GM23338 (cell line): ENCODE measurements around the gene DGKD. TPM values are rescaled to one million over a fixed set of nuclear protein-coding genes. Genes with fewer than 3 reads are reported as not detected.

Experiments
- ATAC-seq: fragments of 200-7000 bp; cut with Tn5 transposase; 3 replicates; pipeline ENCODE4 v1.9.1; 2020
- DNase-seq: peaks from one replicate; pipeline ENCODE4 v3.0.0-alpha.2; 2015; ENCODE audit warnings: low spot score
- H2AFZ ChIP-seq: fragments of 200-600 bp; sonication (generic); 2 replicates; pipeline ENCODE4 v1.8.0; 2016; ENCODE audit warnings: antibody characterized with exemption, mild to moderate bottlenecking, moderate library complexity
- H3F3A ChIP-seq: fragments of 200-600 bp; sonication (generic); replicated peaks from 2 replicates; pipeline ENCODE4 v1.8.0; 2017; ENCODE audit warnings: antibody characterized with exemption, mixed run types, low read depth
- H3K27ac ChIP-seq: fragments of 200-600 bp; sonication (generic); 2 replicates; pipeline ENCODE4 v1.6.1; 2016; ENCODE audit warnings: low read depth
- H3K27me3 ChIP-seq: fragments of 200-600 bp; sonication (generic); 2 replicates; pipeline ENCODE4 v1.8.0; 2016; ENCODE audit warnings: mild to moderate bottlenecking, mixed run types, moderate library complexity; ENCODE audit not compliant: insufficient read depth
- H3K36me3 ChIP-seq: fragments of 200-600 bp; sonication (generic); 2 replicates; pipeline ENCODE4 v1.8.0; 2016; ENCODE audit warnings: mild to moderate bottlenecking; ENCODE audit not compliant: insufficient read depth
- H3K4me1 ChIP-seq: fragments of 200-600 bp; sonication (generic); 2 replicates; pipeline ENCODE4 v1.8.0; 2016; ENCODE audit warnings: mild to moderate bottlenecking, moderate library complexity; ENCODE audit not compliant: insufficient read depth
- H3K4me2 ChIP-seq: fragments of 200-600 bp; sonication (generic); 2 replicates; pipeline ENCODE4 v1.7.1; 2017; ENCODE audit warnings: mixed run types
- H3K4me3 ChIP-seq: fragments of 200-600 bp; sonication (generic); 2 replicates; pipeline ENCODE4 v1.6.1; 2016; ENCODE audit warnings: mixed run types
- H3K79me2 ChIP-seq: fragments of 200-600 bp; sonication (generic); replicated peaks from 2 replicates; pipeline ENCODE4 v1.8.0; 2017; ENCODE audit warnings: mild to moderate bottlenecking; ENCODE audit not compliant: insufficient read depth
- H3K9me2 ChIP-seq: fragments of 200-600 bp; sonication (generic); 2 replicates; pipeline ENCODE4 v1.8.0; 2017; ENCODE audit not compliant: insufficient read depth
- H4K20me1 ChIP-seq: fragments of 200-600 bp; sonication (generic); replicated peaks from 2 replicates; pipeline ENCODE4 v1.8.0; 2017; ENCODE audit warnings: mild to moderate bottlenecking; ENCODE audit not compliant: insufficient read depth
- H3K27ac Mint-ChIP-seq: 2 replicates; pipeline ENCODE4 v1.8.0; 2020; ENCODE audit warnings: inconsistent platforms, mild to moderate bottlenecking, moderate library complexity, mixed read lengths
- H3K27me3 Mint-ChIP-seq: 3 replicates; pipeline ENCODE4 v1.8.0; 2022; ENCODE audit warnings: low read depth, mild to moderate bottlenecking, moderate library complexity, mixed read lengths, inconsistent platforms; ENCODE audit not compliant: insufficient read depth, poor library complexity
- H3K36me3 Mint-ChIP-seq: 3 replicates; pipeline ENCODE4 v1.8.0; 2021; ENCODE audit warnings: low read depth, mild to moderate bottlenecking, inconsistent platforms, moderate library complexity, mixed read lengths
- H3K4me1 Mint-ChIP-seq: 3 replicates; pipeline ENCODE4 v1.8.0; 2020; ENCODE audit warnings: mild to moderate bottlenecking, inconsistent platforms, mixed read lengths
- H3K4me3 Mint-ChIP-seq: 3 replicates; pipeline ENCODE4 v1.8.0; 2021; ENCODE audit warnings: moderate library complexity, mild to moderate bottlenecking, inconsistent platforms, mixed read lengths
- H3K9me3 Mint-ChIP-seq: 3 replicates; pipeline ENCODE4 v1.8.0; 2020; ENCODE audit warnings: moderate library complexity, mild to moderate bottlenecking, inconsistent platforms, mixed read lengths
- CREB1 ChIP-seq: fragments of 250-450 bp; sonication (Bioruptor Pico); IDR thresholded peaks from 2 replicates; pipeline ENCODE4 v1.5.0; 2020; ENCODE audit warnings: low read depth, mild to moderate bottlenecking, moderate library complexity
- EZH2phosphoT487 ChIP-seq: fragments of 200-600 bp; sonication (generic); IDR thresholded peaks from one replicate; pipeline ENCODE4 v1.8.1; 2018; ENCODE audit warnings: antibody characterized with exemption; ENCODE audit not compliant: unreplicated experiment
- JUNB ChIP-seq: IDR thresholded peaks from one replicate; pipeline ENCODE4 v1.6.1; 2016; ENCODE audit warnings: antibody characterized with exemption; ENCODE audit not compliant: unreplicated experiment
- POLR2AphosphoS5 ChIP-seq: IDR thresholded peaks from 2 replicates; pipeline ENCODE4 v1.6.1; 2016; ENCODE audit warnings: antibody characterized with exemption, low read depth
- ZNF114 ChIP-seq: fragments of 250-450 bp; sonication (Bioruptor Pico); IDR thresholded peaks from 2 replicates; pipeline ENCODE4 v1.5.0; 2020; ENCODE audit warnings: mild to moderate bottlenecking, moderate library complexity
- ZNF331 ChIP-seq: fragments of 250-450 bp; sonication (Bioruptor Pico); IDR thresholded peaks from 2 replicates; pipeline ENCODE4 v1.5.0; 2020; ENCODE audit warnings: low read depth, mild to moderate bottlenecking, moderate library complexity
- polyA plus RNA-seq: library from polyadenylated mRNA; unstranded; fragments of >200 nt; fragmentation: Nextera tagmentation; extraction: Ambion mirVana; gene quantifications from 2 replicates; pipeline ENCODE4 v1.2.1, GENCODE V29; 2016
- total RNA-seq: library from RNA; depleted of rRNA; stranded (reverse); fragments of >200 nt; shearing (Covaris generic); gene quantifications from 2 replicates; pipeline ENCODE4 v1.2.3, GENCODE V29; 2014
- TF ChIP-seq, protein P1 (sequence below): IDR thresholded peaks from one replicate; pipeline ENCODE4 v1.6.1; 2018; ENCODE audit warnings: antibody characterized with exemption; ENCODE audit not compliant: unreplicated experiment
- TF ChIP-seq, protein P2 (sequence below): fragments of 250-450 bp; sonication (Bioruptor Pico); IDR thresholded peaks from 2 replicates; pipeline ENCODE4 v1.5.0; 2020; ENCODE audit warnings: mild to moderate bottlenecking, moderate library complexity

Gene DGKD
- total and polyA plus RNA-seq, 2 experiments from 2014 or later = 11.1 to 23.4 TPM

DNA sequence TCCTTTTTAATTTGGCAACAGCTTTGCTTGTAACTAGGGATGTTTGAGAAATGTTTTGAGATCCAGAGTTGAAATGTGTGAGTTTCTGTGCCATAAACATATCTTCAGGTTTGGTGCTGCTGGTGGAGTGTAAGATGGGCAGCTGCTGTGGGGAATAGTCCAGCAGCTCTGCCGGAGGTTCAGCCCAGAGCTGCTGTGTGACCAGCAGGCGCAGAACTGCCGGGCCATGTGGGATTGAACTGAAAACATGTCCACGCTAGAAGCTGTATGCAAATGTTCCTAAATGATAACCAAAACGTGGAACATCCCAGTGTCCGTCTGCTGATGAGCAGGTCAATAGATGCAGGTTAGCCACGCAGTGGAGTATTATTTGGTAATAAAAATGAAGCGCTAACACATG is 99.6 kb downstream of the DGKD start:
- Mint-ChIP-seq H3K9me3 (peaks cover 1% of the 10 kb centered on the region; the same call in 2 of the 3 replicates), H3K4me1 (peaks cover 2% of the 10 kb centered on the region; the same call in 2 of the 3 replicates), H3K27me3 (peaks cover 14% of the 10 kb centered on the region), H3K4me3 (no peak overlapping the region), H3K36me3 (peaks cover 30% of the 10 kb centered on the region), H3K27ac (no peak overlapping the region)
- TF ChIP-seq CREB1 = no peak
- TF ChIP-seq, protein P1, sequence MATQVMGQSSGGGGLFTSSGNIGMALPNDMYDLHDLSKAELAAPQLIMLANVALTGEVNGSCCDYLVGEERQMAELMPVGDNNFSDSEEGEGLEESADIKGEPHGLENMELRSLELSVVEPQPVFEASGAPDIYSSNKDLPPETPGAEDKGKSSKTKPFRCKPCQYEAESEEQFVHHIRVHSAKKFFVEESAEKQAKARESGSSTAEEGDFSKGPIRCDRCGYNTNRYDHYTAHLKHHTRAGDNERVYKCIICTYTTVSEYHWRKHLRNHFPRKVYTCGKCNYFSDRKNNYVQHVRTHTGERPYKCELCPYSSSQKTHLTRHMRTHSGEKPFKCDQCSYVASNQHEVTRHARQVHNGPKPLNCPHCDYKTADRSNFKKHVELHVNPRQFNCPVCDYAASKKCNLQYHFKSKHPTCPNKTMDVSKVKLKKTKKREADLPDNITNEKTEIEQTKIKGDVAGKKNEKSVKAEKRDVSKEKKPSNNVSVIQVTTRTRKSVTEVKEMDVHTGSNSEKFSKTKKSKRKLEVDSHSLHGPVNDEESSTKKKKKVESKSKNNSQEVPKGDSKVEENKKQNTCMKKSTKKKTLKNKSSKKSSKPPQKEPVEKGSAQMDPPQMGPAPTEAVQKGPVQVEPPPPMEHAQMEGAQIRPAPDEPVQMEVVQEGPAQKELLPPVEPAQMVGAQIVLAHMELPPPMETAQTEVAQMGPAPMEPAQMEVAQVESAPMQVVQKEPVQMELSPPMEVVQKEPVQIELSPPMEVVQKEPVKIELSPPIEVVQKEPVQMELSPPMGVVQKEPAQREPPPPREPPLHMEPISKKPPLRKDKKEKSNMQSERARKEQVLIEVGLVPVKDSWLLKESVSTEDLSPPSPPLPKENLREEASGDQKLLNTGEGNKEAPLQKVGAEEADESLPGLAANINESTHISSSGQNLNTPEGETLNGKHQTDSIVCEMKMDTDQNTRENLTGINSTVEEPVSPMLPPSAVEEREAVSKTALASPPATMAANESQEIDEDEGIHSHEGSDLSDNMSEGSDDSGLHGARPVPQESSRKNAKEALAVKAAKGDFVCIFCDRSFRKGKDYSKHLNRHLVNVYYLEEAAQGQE = no peak
- no peak for TF ChIP-seq ZNF331 (CRISPR knock-in tag)
- Histone ChIP-seq H3K27ac (no peak overlapping the region), H3K4me2 (no peak overlapping the region), H3K27me3 (no peaks in the 10 kb centered on the region), H3K4me3 (no peak overlapping the region), H3K9me2 (no peaks in the 10 kb centered on the region), H3K79me2 (no peaks in the 10 kb centered on the region), H3F3A (no peaks in the 10 kb centered on the region), H3K36me3 (peaks cover 9% of the 10 kb centered on the region; the same call in 1 of the 2 replicates), H3K4me1 (no peaks in the 10 kb centered on the region), H4K20me1 (no peaks in the 10 kb centered on the region), H2AFZ (no peak overlapping the region)
- ATAC-seq (no peak), DNase-seq (no peak)

DNA sequence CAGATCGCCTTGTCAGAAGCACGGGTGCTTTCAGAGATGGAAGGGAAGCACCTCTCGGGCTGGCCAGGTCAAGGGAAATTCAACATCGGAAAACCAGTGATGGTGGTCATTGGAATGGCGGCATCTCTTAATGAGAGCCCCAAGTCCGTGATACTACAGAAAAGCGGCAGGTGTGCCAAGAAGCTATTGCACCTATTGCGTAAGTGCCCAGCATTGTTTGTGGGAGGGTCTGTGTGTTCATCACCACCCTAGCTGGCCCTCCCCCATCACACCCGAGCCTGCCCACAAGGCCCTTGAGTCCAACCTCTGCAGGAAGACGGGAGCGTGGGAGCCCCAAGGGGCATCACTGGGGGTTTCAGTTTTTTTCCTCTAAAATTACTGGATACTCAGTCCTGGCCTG is 100.7 kb downstream of the DGKD start:
- peaks cover 9% of the 10 kb centered on the region; the same call in 1 of the 2 replicates for H3K36me3 ChIP-seq
- no peak for TF ChIP-seq CREB1
- TF ChIP-seq POLR2AphosphoS5 = no peak
- TF ChIP-seq, protein P2, sequence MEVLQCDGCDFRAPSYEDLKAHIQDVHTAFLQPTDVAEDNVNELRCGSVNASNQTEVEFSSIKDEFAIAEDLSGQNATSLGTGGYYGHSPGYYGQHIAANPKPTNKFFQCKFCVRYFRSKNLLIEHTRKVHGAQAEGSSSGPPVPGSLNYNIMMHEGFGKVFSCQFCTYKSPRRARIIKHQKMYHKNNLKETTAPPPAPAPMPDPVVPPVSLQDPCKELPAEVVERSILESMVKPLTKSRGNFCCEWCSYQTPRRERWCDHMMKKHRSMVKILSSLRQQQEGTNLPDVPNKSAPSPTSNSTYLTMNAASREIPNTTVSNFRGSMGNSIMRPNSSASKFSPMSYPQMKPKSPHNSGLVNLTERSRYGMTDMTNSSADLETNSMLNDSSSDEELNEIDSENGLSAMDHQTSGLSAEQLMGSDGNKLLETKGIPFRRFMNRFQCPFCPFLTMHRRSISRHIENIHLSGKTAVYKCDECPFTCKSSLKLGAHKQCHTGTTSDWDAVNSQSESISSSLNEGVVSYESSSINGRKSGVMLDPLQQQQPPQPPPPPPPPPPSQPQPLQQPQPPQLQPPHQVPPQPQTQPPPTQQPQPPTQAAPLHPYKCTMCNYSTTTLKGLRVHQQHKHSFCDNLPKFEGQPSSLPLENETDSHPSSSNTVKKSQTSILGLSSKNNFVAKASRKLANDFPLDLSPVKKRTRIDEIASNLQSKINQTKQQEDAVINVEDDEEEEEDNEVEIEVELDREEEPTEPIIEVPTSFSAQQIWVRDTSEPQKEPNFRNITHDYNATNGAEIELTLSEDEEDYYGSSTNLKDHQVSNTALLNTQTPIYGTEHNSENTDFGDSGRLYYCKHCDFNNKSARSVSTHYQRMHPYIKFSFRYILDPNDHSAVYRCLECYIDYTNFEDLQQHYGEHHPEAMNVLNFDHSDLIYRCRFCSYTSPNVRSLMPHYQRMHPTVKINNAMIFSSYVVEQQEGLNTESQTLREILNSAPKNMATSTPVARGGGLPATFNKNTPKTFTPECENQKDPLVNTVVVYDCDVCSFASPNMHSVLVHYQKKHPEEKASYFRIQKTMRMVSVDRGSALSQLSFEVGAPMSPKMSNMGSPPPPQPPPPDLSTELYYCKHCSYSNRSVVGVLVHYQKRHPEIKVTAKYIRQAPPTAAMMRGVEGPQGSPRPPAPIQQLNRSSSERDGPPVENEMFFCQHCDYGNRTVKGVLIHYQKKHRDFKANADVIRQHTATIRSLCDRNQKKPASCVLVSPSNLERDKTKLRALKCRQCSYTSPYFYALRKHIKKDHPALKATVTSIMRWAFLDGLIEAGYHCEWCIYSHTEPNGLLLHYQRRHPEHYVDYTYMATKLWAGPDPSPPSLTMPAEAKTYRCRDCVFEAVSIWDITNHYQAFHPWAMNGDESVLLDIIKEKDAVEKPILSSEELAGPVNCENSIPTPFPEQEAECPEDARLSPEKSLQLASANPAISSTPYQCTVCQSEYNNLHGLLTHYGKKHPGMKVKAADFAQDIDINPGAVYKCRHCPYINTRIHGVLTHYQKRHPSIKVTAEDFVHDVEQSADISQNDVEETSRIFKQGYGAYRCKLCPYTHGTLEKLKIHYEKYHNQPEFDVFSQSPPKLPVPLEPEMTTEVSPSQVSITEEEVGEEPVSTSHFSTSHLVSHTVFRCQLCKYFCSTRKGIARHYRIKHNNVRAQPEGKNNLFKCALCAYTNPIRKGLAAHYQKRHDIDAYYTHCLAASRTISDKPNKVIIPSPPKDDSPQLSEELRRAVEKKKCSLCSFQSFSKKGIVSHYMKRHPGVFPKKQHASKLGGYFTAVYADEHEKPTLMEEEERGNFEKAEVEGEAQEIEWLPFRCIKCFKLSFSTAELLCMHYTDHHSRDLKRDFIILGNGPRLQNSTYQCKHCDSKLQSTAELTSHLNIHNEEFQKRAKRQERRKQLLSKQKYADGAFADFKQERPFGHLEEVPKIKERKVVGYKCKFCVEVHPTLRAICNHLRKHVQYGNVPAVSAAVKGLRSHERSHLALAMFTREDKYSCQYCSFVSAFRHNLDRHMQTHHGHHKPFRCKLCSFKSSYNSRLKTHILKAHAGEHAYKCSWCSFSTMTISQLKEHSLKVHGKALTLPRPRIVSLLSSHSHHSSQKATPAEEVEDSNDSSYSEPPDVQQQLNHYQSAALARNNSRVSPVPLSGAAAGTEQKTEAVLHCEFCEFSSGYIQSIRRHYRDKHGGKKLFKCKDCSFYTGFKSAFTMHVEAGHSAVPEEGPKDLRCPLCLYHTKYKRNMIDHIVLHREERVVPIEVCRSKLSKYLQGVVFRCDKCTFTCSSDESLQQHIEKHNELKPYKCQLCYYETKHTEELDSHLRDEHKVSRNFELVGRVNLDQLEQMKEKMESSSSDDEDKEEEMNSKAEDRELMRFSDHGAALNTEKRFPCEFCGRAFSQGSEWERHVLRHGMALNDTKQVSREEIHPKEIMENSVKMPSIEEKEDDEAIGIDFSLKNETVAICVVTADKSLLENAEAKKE (CRISPR knock-in tag) = no peak
- TF ChIP-seq EZH2phosphoT487 = no peak
- TF ChIP-seq ZNF331 (CRISPR knock-in tag) = no peak
- no peak for TF ChIP-seq ZNF114 (CRISPR knock-in tag)
- TF ChIP-seq, protein P1 = no peak
- TF ChIP-seq JUNB = no peak

More for the DNA sequence above, 100.7 kb downstream of the DGKD start:
- H3K27me3 ChIP-seq = no peaks in the 10 kb centered on the region
- H3K9me2 ChIP-seq = no peaks in the 10 kb centered on the region
- peaks cover 29% of the 10 kb centered on the region for H3K36me3 Mint-ChIP-seq
- no peak overlapping the region for H3K4me3 Mint-ChIP-seq
- H4K20me1 ChIP-seq = no peaks in the 10 kb centered on the region
- H3K27ac Mint-ChIP-seq = no peak overlapping the region
- H3K4me1 ChIP-seq = no peaks in the 10 kb centered on the region
- H2AFZ ChIP-seq = no peak overlapping the region
- H3K79me2 ChIP-seq = no peaks in the 10 kb centered on the region
- no peaks in the 10 kb centered on the region; the same call in 2 of the 3 replicates for H3K9me3 Mint-ChIP-seq
- DNase-seq (no peak), ATAC-seq (no peak)
- H3K27ac ChIP-seq = no peak overlapping the region
- H3K4me2 ChIP-seq = no peak overlapping the region
- no peaks in the 10 kb centered on the region for H3F3A ChIP-seq
- H3K4me1 Mint-ChIP-seq = no peaks in the 10 kb centered on the region
- peaks cover 8% of the 10 kb centered on the region for H3K27me3 Mint-ChIP-seq
- no peak overlapping the region for H3K4me3 ChIP-seq
